SK-N-SH (cell line): ENCODE results near the gene DNAJC17.

Source experiments
- CTCF ChIP-seq: fragments of 200-600 bp; sonication (generic); IDR thresholded peaks from 2 replicates; pipeline ENCODE4 v1.6.1; 2017; ENCODE audit warnings: antibody characterized with exemption, mild to moderate bottlenecking, moderate library complexity
- EP300 ChIP-seq, 2 experiments: IDR thresholded peaks; 2 replicates each; pipeline versions ENCODE4 v1.4.0 to v1.6.1; 2012; ENCODE audit warnings: borderline replicate concordance in 1 of 2, low read depth in 1 of 2, low read length in 1 of 2
- FOSL2 ChIP-seq: IDR thresholded peaks from 2 replicates; pipeline ENCODE4 v1.4.0; 2012; ENCODE audit warnings: low read depth, mild to moderate bottlenecking, moderate library complexity, borderline replicate concordance
- MXI1 ChIP-seq: IDR thresholded peaks from 2 replicates; pipeline ENCODE4 v1.6.1; 2012; ENCODE audit warnings: mild to moderate bottlenecking, low read depth, low read length, improper control_type of control experiment
- POLR2AphosphoS5 ChIP-seq: IDR thresholded peaks from 2 replicates; pipeline ENCODE4 v1.6.1; 2012; ENCODE audit warnings: low read depth, low read length
- RAD21 ChIP-seq: IDR thresholded peaks from 2 replicates; pipeline ENCODE4 v1.6.1; 2012; ENCODE audit warnings: mild to moderate bottlenecking, low read length
- RFX5 ChIP-seq: IDR thresholded peaks from 2 replicates; pipeline ENCODE4 v1.6.1; 2012; ENCODE audit warnings: mild to moderate bottlenecking, improper control_type of control experiment, low read length
- SIN3A ChIP-seq: IDR thresholded peaks from 2 replicates; pipeline ENCODE4 v1.6.1; 2012; ENCODE audit warnings: low read depth, mild to moderate bottlenecking, low read length, moderate library complexity, borderline replicate concordance
- TEAD4 ChIP-seq: IDR thresholded peaks from 2 replicates; pipeline ENCODE4 v1.4.0; 2012; ENCODE audit warnings: mild to moderate bottlenecking, borderline replicate concordance; ENCODE audit not compliant: insufficient read depth
- YY1 ChIP-seq: IDR thresholded peaks from 2 replicates; pipeline ENCODE4 v1.4.0; 2012; ENCODE audit warnings: low read depth, mild to moderate bottlenecking

GRCh38 chr15:40739047-40739446, 68.2 kb downstream of the DNAJC17 start:
- TF ChIP-seq CTCF, result no peak
- no peak for TF ChIP-seq POLR2AphosphoS5
- TF ChIP-seq RFX5, result no peak
- no peak for TF ChIP-seq SIN3A
- TF ChIP-seq EP300 (IDR thresholded peaks at IDR 0.05; ENCODE audit: borderline replicate concordance in 1 of 2, low read depth in 1 of 2, low read length in 1 of 2), result no peak
- no peak for TF ChIP-seq TEAD4
- no peak for TF ChIP-seq YY1
- no peak for TF ChIP-seq FOSL2
- no peak for TF ChIP-seq RAD21
- no peak for TF ChIP-seq MXI1
